HEK293 (cell line): ENCODE data around the gene TFR2.

Source experiments
- ZNF596 ChIP-seq: fragments of 450-650 bp; IDR thresholded peaks from 2 replicates; pipeline ENCODE4 v1.5.0; 2018; ENCODE audit warnings: missing biosample characterization, mild to moderate bottlenecking, missing genetic modification characterization, moderate library complexity
- TF ChIP-seq, protein P1 (sequence below): fragments of 450-650 bp; formaldehyde crosslinking; IDR thresholded peaks from 2 replicates; pipeline ENCODE4 v1.5.1; 2016; ENCODE audit warnings: missing biosample characterization, missing genetic modification characterization
- TF ChIP-seq, protein P2 (sequence below): fragments of 450-650 bp; formaldehyde crosslinking; IDR thresholded peaks from 2 replicates; pipeline ENCODE4 v1.5.1; 2016; ENCODE audit warnings: missing biosample characterization, missing genetic modification characterization, borderline replicate concordance

DNA sequence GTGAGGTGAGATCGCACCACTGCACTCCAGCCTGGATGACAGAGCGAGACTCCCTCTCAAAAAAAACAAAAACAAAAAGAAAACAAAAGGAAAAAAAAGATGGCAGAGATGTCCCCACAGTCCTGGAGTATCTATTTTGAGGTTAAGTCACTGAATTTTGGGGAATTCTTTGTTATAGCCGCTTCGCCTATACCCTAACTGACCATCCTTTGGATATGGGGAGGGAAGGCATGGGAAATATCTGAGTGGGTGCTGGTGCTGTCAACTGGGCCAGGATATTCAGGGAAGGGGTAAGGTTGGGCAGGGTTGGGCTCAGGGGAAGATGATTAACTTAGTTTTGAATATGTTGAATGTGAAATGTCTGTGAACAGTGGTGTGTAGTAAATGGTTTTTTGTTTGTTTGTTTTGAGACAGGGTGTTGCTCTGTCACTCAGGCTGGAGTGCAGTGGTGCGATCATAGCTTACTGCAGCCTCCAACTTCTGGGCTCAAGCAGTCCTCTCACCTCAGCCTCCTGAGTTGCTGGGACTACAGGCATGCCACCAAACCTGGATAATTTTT is 23.9 kb upstream of the TFR2 start:
- TF ChIP-seq, protein P1, sequence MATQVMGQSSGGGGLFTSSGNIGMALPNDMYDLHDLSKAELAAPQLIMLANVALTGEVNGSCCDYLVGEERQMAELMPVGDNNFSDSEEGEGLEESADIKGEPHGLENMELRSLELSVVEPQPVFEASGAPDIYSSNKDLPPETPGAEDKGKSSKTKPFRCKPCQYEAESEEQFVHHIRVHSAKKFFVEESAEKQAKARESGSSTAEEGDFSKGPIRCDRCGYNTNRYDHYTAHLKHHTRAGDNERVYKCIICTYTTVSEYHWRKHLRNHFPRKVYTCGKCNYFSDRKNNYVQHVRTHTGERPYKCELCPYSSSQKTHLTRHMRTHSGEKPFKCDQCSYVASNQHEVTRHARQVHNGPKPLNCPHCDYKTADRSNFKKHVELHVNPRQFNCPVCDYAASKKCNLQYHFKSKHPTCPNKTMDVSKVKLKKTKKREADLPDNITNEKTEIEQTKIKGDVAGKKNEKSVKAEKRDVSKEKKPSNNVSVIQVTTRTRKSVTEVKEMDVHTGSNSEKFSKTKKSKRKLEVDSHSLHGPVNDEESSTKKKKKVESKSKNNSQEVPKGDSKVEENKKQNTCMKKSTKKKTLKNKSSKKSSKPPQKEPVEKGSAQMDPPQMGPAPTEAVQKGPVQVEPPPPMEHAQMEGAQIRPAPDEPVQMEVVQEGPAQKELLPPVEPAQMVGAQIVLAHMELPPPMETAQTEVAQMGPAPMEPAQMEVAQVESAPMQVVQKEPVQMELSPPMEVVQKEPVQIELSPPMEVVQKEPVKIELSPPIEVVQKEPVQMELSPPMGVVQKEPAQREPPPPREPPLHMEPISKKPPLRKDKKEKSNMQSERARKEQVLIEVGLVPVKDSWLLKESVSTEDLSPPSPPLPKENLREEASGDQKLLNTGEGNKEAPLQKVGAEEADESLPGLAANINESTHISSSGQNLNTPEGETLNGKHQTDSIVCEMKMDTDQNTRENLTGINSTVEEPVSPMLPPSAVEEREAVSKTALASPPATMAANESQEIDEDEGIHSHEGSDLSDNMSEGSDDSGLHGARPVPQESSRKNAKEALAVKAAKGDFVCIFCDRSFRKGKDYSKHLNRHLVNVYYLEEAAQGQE (tag by site-specific recombination), result no peak
- no peak for TF ChIP-seq ZNF596 (tag by site-specific recombination)
- TF ChIP-seq, protein P2, sequence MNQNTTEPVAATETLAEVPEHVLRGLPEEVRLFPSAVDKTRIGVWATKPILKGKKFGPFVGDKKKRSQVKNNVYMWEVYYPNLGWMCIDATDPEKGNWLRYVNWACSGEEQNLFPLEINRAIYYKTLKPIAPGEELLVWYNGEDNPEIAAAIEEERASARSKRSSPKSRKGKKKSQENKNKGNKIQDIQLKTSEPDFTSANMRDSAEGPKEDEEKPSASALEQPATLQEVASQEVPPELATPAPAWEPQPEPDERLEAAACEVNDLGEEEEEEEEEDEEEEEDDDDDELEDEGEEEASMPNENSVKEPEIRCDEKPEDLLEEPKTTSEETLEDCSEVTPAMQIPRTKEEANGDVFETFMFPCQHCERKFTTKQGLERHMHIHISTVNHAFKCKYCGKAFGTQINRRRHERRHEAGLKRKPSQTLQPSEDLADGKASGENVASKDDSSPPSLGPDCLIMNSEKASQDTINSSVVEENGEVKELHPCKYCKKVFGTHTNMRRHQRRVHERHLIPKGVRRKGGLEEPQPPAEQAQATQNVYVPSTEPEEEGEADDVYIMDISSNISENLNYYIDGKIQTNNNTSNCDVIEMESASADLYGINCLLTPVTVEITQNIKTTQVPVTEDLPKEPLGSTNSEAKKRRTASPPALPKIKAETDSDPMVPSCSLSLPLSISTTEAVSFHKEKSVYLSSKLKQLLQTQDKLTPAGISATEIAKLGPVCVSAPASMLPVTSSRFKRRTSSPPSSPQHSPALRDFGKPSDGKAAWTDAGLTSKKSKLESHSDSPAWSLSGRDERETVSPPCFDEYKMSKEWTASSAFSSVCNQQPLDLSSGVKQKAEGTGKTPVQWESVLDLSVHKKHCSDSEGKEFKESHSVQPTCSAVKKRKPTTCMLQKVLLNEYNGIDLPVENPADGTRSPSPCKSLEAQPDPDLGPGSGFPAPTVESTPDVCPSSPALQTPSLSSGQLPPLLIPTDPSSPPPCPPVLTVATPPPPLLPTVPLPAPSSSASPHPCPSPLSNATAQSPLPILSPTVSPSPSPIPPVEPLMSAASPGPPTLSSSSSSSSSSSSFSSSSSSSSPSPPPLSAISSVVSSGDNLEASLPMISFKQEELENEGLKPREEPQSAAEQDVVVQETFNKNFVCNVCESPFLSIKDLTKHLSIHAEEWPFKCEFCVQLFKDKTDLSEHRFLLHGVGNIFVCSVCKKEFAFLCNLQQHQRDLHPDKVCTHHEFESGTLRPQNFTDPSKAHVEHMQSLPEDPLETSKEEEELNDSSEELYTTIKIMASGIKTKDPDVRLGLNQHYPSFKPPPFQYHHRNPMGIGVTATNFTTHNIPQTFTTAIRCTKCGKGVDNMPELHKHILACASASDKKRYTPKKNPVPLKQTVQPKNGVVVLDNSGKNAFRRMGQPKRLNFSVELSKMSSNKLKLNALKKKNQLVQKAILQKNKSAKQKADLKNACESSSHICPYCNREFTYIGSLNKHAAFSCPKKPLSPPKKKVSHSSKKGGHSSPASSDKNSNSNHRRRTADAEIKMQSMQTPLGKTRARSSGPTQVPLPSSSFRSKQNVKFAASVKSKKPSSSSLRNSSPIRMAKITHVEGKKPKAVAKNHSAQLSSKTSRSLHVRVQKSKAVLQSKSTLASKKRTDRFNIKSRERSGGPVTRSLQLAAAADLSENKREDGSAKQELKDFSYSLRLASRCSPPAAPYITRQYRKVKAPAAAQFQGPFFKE (tag by site-specific recombination), result no peak
